ENCODE data around the gene SDF4. TPM values are rescaled to one million over a fixed set of nuclear protein-coding genes. Genes with fewer than 3 reads are reported as not detected.

The SDF4 gene
- total and polyA plus RNA-seq, 2 donors (not counting 1 experiment from before 2014, with no cell fraction given), result 127 to 133 TPM

- Histone ChIP-seq H3K9ac (ENCODE audit: insufficient read depth, low read length) (no peak overlapping the region), H3K36me3 (ENCODE audit: control insufficient read depth, insufficient read depth, low read length) (no peaks in the 10 kb centered on the region), H3K4me2 (ENCODE audit: extremely low read depth, insufficient read depth, low read length) (no peak overlapping the region), H3K79me2 (ENCODE audit: control insufficient read depth, insufficient read depth, low read length) (no peaks in the 10 kb centered on the region), H4K20me1 (ENCODE audit: control insufficient read depth, extremely low read depth, insufficient read depth, low read length) (no peaks in the 10 kb centered on the region), H3K9me3 (ENCODE audit: control insufficient read depth, insufficient read depth, low read depth, low read length) (no peaks in the 10 kb centered on the region), H3K4me3 (replicated peaks in 1 of 4; ENCODE audit: control extremely low read depth in 1 of 4, insufficient read depth in 1 of 4, low read depth in 3 of 4, low read length in 4 of 4) (no peak overlapping the region), H2AFZ (ENCODE audit: low read length) (no peak overlapping the region), H3K27ac (ENCODE audit: insufficient read depth, low read length) (no peak overlapping the region), H3K4me1 (ENCODE audit: control insufficient read depth, extremely low read depth, insufficient read depth, low read length) (no peaks in the 10 kb centered on the region), H3K27me3 (ENCODE audit: control insufficient read depth, insufficient read depth, low read length) (peaks cover 18% of the 10 kb centered on the region)
- DNase-seq (ENCODE audit: low read depth in 2 of 2), result no peak
- no peak for TF ChIP-seq CTCF (conservative IDR thresholded peaks at IDR 0.05 in 1 of 2, IDR thresholded peaks at IDR 0.05 in 1 of 2; ENCODE audit: low read depth in 1 of 2, low read length in 2 of 2)
- TF ChIP-seq EZH2 (IDR thresholded peaks at IDR 0.05; ENCODE audit: low read length, missing control alignments), result no peak
Observed at GRCh38 chr1:1169429-1170214, 62.2 kb downstream of the SDF4 start.

GRCh38 chr1:1168451-1169411 is 63.1 kb downstream of the SDF4 start:
- H3K4me1 ChIP-seq (ENCODE audit: control insufficient read depth, extremely low read depth, insufficient read depth, low read length), result no peaks in the 10 kb centered on the region
- no peaks in the 10 kb centered on the region for H3K79me2 ChIP-seq (ENCODE audit: control insufficient read depth, insufficient read depth, low read length)
- no peak overlapping the region for H3K4me3 ChIP-seq (replicated peaks in 1 of 4; ENCODE audit: control extremely low read depth in 1 of 4, insufficient read depth in 1 of 4, low read depth in 3 of 4, low read length in 4 of 4)
- TF ChIP-seq EZH2 (IDR thresholded peaks at IDR 0.05; ENCODE audit: low read length, missing control alignments), result no peak
- no peak for TF ChIP-seq CTCF (conservative IDR thresholded peaks at IDR 0.05 in 1 of 2, IDR thresholded peaks at IDR 0.05 in 1 of 2; ENCODE audit: low read depth in 1 of 2, low read length in 2 of 2)
- DNase-seq (ENCODE audit: low read depth in 2 of 2), result no peak
- H2AFZ ChIP-seq (ENCODE audit: low read length), result no peak overlapping the region
- H4K20me1 ChIP-seq (ENCODE audit: control insufficient read depth, extremely low read depth, insufficient read depth, low read length), result no peaks in the 10 kb centered on the region
- no peak overlapping the region for H3K27ac ChIP-seq (ENCODE audit: insufficient read depth, low read length)
- H3K36me3 ChIP-seq (ENCODE audit: control insufficient read depth, insufficient read depth, low read length), result no peaks in the 10 kb centered on the region
- peaks cover 11% of the 10 kb centered on the region for H3K27me3 ChIP-seq (ENCODE audit: control insufficient read depth, insufficient read depth, low read length)
- no peak overlapping the region for H3K4me2 ChIP-seq (ENCODE audit: extremely low read depth, insufficient read depth, low read length)
- no peaks in the 10 kb centered on the region for H3K9me3 ChIP-seq (ENCODE audit: control insufficient read depth, insufficient read depth, low read depth, low read length)
- no peak overlapping the region for H3K9ac ChIP-seq (ENCODE audit: insufficient read depth, low read length)

- no peak overlapping the region for H2AFZ ChIP-seq (ENCODE audit: low read length)
- no peaks in the 10 kb centered on the region for H3K79me2 ChIP-seq (ENCODE audit: control insufficient read depth, insufficient read depth, low read length)
- no peaks in the 10 kb centered on the region for H3K4me1 ChIP-seq (ENCODE audit: control insufficient read depth, extremely low read depth, insufficient read depth, low read length)
- H3K4me3 ChIP-seq (replicated peaks in 1 of 4; ENCODE audit: control extremely low read depth in 1 of 4, insufficient read depth in 1 of 4, low read depth in 3 of 4, low read length in 4 of 4), result no peak overlapping the region
- no peak overlapping the region for H3K4me2 ChIP-seq (ENCODE audit: extremely low read depth, insufficient read depth, low read length)
- peaks cover 3% of the 10 kb centered on the region for H3K27me3 ChIP-seq (ENCODE audit: control insufficient read depth, insufficient read depth, low read length)
- H3K9me3 ChIP-seq (ENCODE audit: control insufficient read depth, insufficient read depth, low read depth, low read length), result no peaks in the 10 kb centered on the region
- H3K27ac ChIP-seq (ENCODE audit: insufficient read depth, low read length), result no peak overlapping the region
- H4K20me1 ChIP-seq (ENCODE audit: control insufficient read depth, extremely low read depth, insufficient read depth, low read length), result no peaks in the 10 kb centered on the region
- no peak for DNase-seq (ENCODE audit: low read depth in 2 of 2)
- no peaks in the 10 kb centered on the region for H3K36me3 ChIP-seq (ENCODE audit: control insufficient read depth, insufficient read depth, low read length)
- TF ChIP-seq EZH2 (IDR thresholded peaks at IDR 0.05; ENCODE audit: low read length, missing control alignments), result no peak
- no peak for TF ChIP-seq CTCF (conservative IDR thresholded peaks at IDR 0.05 in 1 of 2, IDR thresholded peaks at IDR 0.05 in 1 of 2; ENCODE audit: low read depth in 1 of 2, low read length in 2 of 2)
- no peak overlapping the region for H3K9ac ChIP-seq (ENCODE audit: insufficient read depth, low read length)
Observed at GRCh38 chr1:1167841-1168450, 63.9 kb downstream of the SDF4 start.

Data from fibroblast of lung (primary cell).